NCI-H69 (cell line): ENCODE results near the gene BCL11A.
A peak's percentile ranks its signal among the peaks of the same experiment; 100 is the strongest.

Experiments used
- DNase-seq: peaks from one replicate; lab custom pipeline; 2025; lab: John Stamatoyannopoulos, UW

BCL11A gene

DNA sequence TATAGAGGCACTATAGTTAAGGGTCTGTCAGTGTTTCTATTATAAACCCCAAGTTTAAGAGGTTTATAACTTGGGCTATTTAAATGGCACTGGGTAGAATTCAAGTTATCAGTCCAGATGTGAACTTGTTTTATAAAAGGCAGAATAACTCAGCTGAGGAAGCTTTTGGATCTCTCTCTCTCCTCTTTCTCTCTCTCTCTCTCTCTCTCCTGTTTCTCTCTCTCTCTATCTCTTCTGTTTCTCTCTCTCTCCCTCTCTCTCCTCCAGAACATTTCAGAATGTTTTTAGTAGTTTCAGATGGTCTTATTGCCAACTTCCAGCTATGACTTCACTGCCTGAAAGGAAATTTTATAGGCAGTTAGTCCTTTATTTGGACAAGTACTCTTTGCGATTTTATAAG, 6.4 kb upstream of the BCL11A start:
- no peak for DNase-seq

DNA sequence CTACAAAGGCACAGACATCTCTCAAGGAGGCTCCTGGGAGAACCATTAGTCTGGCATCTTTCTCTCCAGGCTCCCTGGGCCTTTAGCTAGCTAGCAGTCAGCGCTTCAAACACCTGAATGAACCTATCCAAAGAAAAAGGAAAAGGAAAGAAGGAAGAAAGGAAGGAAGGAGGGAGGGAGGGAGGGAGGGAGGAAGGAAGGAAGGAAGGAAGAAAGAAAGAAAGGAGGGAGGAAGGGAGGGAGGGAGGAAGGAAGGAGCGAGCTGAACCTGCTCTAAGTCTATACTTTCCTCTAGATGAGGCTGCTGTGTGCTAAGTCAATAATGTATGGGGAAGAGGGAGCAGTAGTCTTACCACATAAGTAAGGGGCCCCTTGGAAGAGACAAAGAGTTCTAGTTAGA, 5.1 kb upstream of the BCL11A start:
- DNase-seq, result no peak

DNA sequence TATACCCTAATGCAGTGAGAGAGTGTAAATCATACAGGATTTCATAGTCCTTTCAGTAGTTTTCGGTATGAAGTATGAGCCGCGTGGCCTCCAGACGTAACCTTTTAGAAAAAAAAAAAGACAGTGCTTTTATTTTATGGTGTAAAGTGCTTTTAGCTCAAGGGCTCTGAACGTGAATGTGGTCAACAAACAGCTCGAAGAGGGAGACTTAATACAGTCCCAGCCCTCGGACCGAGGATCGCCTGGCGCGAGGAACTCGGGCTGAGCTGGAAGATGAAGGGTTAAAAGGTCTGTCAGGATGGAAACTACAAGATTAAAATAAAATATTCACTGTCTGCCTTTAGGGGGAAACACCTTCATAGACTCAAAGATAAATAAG, 4.0 kb upstream of the BCL11A start:
- no peak for DNase-seq

DNA sequence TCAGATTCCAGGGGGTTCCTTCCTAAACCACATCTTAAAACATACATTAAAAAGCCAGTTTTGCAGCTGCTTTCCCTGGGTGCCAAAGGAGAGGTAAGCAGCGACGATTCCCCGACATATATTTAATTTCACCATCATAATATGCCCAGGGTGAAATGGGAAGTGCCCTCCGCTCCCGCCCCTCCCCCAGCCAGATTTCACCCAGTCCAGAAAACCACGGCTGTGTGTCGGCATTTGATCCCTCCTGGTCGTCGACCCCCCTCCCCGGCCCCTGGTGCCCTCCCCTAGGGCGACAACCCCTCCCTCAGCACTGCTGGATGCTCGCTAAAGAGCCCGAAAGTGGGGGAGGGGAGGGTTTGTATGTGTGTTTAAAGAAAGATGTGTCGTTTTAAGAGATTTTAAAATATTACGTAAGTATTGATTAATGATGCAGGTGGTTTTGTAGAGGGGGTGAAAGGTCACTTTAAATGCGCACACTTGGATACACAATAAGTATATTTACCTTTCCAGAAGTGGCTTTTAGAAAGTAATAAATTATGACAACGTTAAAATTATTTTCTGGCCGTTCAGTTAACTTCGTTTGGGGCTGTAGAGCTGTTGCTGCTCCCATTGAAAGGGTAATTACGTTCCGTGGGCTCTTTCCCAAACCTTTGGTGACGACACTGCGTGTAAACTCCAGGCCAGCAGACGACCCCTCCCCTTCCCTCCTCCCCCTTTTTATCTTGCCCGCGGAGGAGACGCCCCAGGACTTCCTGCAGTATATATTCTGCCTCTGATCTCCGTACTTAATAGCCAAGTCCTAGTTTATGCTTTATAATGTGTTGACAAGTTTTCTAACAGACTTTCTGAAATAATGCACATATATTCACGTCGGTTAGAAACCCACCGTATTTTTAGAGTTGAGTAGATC, 3.4 kb upstream of the BCL11A start:
- DNase-seq, result peak; percentile 72

DNA sequence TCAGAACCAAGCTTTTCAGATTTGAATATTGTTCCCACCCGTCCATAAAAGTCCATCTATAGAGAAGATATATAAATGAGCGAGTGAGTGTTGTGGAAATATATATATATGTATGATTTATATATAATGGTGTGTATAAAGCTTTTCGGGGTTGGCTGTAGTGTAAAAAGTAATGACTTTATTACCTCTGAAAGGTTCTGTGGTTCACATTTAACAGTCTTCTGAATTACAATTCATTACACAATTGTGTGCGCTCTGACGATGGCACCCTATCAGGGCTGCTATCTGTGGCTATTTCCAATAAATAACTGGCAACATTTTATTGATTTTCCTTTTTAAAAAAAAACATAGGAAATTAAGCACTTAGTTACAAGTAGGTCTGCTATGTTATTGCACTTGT, 2.7 kb upstream of the BCL11A start:
- no peak for DNase-seq

DNA sequence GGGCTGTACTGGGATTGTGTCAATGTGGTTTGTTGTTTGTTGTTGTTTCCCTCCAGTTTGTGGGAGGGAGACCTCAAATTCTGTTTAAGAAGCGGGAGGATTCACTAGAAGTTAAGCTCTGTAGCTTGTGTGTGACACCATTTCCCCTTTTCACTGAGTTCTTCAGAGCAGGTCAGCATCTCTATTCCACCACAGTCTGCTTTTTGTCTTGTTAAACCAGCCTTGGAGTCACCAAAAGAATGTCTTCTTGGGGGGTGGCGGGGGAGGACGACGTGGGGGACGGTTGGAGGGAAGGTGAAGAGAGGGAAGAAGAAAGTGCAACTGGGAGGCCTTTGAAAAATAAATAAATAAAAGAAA, 2.3 kb upstream of the BCL11A start:
- DNase-seq, result no peak

DNA sequence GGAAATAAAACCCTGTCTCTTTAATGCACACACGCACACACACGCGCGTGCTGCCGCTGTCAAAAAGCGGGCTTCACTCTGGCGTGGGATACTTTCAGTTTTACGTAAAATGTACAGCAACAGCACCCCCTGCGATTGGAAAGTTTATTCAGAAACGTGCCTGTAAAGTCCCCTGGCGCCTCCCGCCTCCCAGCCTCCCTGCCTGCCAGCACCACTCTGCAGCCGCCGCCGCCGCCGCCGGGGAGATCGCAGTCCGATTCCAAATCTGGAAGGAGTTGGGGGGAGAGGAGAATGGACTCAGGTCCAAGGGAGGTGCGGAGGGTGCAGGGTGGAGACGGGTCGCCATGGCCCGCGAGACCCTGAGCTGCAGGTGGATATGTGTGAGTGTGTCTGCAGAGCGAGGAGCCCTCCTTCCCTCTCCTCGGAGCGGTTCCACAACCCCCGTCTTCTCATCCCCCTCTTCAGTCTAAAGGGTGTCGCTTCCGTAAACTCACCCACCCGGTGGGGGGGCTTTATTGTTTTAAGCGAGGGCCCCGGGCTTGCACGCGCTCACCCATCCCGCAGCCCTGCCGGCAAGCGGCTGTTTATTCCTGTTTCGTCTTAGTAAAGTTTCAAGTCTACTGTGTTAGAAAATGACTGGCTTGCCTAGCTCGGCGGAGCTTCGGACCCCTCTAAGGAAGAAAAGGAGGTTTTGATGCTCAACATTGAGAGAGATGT, 1.8 kb upstream of the BCL11A start:
- peak; percentile 70 for DNase-seq

DNA sequence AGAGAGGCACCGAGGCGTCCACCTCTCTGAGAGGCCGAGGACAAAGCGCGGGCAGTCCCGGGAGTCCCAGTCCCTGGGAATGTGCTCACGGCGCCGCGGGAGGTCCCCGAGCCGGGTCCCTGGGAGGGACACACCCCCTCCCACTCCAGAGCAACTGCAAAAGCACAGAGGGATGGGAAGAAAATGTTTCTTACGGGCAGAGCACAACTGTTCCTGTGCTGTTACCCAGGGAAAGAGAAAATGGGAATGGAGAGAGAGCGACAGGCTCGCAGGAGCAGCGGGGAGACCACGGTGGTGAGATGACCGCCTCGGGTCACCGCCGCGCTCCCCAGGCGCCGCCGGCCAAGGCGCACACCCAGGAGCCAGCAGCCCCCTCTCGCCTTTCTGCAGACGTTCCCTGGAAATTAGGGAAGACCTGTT, 1.2 kb upstream of the BCL11A start:
- peak; percentile 56 for DNase-seq

DNA sequence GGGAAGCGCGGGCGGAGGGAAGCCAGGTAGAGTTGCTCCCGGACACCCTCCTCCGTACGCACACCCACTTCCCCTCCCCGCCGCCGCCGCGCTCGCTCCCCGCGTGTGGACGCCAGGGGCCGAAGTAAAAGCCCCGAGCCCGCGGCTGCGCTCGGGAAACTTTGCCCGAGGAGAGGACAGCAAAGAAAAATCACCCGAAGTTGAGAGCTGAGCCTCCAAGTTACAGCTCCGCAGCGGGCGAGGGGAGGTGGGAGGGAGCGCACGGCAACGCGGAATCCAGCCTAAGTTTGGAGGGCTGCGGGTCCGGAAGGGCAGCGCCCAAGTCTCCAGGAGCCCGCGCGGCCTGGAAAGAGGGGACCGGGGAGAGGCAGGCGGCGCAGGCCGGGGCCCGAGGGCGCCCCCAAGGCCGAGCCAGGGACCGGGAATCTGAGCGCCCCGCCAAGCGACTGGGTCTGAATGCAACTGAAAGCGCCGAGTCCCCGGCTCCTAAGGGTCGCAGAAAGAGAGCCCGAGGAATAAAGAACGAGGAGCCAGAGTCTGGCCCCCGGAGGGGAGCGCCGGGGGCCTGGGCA, 706 bp upstream of the BCL11A start:
- DNase-seq, result peak; percentile 74

DNA sequence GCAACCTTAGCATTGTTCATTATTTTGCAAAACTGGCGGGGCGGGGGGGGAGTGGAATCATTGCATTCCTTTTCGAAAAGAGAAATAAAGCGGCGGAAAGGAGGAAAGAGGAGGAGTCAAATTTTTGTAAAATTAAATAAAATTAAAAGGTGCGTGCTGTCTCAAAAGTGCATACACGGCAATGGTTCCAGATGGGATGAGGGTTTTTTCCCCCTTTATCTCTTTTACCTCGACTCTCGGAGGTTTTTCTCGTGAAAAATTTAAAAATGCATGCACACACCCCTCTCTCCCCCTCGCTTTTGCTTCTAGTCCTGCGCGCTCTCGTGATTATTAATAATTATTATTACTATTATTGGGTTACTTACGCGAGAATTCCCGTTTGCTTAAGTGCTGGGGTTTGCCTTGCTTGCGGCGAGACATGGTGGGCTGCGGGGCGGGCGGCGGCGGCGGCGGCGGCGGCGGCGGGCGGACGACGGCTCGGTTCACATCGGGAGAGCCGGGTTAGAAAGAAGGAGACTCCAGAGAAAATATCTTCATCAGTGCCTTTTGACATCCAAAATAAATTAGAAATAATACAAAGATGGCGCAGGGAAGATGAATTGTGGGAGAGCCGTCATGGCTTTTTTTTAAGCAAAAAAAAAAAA, 481 bp downstream of the BCL11A start:
- DNase-seq, result no peak

DNA sequence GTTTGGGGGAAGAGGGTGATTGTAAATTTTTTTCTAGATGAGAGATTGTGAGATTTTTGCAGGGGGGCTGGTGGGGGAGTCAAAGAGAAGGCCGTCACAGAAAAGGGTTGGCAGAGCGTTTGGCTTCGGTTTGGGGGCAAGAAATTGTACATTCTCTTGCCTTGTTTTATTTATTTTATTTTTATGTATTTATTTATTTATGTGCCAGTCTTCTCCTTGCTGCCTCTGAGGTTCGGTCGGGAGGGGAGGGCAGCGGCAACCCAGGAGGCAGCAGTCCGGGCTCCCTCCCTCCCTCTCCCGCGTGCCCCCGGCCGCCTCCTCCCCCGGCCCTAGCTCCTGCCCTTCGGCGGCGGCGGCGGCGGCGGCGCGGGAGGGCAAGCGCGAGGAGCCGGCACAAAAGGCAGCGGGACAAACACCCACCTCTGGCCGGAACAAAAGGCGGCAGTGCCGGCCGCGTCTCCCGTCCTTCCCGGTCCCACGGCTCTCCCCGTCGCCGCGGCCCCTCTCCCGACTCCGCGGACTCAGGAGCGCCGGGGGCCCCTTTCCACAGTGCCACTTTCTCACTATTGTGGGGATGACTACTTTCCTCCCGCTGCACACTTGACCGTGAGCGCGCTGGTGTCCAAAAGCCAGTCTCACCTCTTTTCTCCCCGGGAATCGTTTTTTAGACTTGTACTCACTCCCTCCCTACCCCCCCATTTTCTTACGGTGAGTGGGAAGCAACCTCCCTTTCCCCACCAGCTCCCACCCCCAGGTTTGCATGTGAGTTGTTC, 1.2 kb downstream of the BCL11A start:
- peak; percentile 74 for DNase-seq

DNA sequence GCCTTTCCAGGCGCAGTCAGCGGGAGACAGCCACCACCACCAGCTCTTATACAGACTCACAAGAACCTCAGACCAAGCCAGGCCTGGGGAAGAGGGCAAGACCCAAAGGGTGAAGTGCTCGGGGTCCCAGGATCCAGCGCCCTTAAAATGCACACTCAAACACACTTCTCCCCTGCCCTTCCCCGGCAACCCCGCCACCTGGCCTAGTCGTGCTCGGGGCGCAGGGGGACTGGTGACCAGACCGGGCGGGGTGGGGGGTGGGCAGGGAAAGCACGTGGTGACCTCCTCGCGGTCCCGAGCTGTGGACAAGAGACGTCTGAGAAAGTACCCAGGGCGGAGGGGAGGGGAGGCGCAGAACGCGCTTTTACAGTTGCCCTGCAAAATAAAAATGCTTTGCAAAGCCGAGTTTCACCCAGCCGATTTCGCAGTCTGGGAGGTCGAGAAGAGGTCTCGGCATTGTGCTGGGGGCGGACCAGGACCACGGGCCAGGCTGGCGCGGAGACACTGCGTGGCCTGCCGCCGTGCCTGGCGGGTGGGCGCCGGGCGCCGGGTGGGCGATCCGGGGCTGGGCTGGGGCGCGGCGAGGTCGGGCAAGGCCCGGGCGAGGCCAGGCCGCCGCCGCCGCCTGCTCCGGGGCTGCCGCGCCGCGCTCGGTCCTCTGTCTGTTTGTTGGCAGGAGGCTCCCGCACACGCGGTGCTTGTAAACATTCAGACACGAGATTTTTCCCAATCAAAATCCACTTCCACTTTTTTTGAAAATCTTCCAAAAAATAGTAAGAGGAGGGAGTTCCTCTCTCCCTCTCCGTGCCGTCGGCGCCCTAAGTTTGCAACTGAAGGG, 2.0 kb downstream of the BCL11A start:
- DNase-seq, result peak; percentile 67

DNA sequence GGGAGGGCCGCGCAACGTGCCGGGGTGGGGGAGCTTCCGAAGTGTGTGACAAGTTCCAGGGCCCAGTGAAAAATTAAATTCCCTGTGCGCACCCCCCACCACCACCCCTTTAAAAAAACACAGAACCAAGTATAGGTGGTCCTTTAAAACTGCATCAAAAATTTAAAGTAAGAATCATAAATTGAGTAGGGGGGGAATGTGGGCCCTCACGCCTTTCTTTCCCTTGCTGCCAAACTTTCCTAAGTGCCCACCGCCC, 2.5 kb downstream of the BCL11A start:
- no peak for DNase-seq

DNA sequence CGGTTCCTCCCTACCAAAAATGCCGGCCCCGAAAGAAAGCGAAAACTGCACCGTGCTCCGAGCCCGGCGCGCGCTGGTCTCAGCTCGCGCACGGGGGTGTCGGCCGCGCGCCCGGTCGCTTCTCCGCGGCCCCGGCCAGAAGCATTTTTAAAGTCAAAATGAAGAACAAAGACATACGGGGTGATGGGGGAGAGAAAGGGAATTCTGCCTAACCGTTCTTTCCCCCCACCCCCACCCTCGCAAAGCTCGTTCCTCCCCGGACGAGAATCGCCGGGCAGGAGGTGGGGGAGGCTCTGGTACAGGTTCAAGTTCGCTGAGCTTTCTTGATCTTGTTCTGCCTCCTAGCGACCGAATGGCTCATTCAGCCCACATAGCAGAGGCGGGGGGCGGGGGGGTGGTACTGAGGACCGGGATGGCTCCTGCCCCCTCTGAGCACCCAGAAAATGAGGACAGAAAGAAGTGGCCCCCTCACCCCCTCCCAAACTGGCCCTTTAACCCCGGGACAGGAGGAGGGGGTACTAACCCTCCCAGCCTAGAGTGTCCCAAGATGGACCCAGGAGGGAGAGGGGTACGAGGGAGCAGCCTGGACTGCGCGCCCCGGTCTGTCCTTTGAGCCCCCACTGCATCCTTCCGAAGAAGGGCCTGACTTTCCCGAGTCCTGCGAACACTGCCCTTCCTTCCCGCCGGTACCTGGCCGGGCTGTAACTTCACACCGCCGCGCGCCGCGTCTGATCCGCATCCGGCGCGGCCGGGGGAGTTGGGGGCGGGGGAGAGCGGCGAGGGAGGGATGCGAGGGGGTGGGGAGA, 3.1 kb downstream of the BCL11A start:
- DNase-seq, result peak; percentile 89

DNA sequence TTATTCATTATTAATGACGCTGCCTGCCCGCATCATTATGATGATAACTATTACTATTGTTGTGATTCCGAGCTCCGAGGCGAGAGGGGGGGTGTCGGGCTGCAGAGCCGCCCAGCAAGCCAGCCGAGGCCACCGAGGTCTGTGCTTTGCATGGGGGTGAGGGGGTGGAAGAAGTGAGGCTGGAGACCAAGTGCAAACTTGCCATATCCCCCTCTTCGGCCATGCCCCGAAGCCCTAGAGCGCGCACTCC, 3.6 kb downstream of the BCL11A start:
- DNase-seq, result peak; percentile 69

DNA sequence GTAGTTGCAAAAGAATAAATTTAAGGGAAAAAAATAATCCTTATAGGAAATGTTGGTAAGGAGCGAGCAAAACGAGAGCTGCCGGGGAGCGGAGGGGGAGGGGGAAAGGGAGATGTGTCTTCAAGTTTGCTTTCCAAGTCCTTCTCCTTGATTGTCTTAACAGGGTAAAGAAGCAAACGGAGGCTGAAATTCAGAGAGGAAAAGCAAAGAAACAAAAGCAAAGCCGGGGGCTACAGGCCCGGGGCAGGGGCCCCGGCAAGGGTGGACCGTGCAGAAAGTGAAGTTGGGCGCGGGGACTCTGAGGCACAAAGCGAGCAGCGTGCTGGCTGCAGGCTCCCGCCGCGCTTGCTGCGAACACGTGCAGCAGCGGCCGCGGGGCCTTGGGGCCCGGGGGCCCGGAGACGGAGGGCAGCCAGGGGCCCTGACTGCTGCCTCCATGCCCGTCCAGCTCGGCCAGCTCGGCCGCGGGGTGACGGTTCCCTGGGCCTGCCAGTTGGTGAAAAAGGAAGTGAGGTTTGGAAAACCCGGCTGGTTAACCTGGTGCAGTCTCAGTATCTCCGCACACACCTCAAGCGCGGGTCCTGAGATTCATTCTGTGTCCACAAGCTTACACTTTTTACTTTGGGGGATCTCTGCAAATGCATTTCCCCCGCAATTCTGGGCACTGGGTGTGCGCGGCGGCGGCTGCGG, 4.1 kb downstream of the BCL11A start:
- DNase-seq, result peak; percentile 74

DNA sequence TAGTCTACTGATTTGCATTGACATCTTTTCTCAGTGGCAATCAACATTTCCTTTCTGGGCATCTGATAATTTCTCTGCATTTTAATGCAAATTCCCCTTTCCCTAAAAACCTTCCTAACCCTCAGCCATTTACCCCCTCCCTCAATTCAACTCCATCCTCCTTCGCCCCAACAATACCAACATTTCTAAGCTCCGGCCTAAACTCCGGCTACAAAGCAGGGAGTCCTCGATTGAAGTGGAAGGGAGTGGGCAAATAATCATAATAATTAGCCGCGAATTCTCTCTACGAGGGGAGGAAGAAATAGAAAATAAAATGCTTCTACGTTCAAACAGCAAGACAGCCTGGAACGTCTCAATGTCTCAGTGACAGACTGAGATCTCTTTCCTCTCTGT, 4.6 kb downstream of the BCL11A start:
- peak; percentile 57 for DNase-seq

DNA sequence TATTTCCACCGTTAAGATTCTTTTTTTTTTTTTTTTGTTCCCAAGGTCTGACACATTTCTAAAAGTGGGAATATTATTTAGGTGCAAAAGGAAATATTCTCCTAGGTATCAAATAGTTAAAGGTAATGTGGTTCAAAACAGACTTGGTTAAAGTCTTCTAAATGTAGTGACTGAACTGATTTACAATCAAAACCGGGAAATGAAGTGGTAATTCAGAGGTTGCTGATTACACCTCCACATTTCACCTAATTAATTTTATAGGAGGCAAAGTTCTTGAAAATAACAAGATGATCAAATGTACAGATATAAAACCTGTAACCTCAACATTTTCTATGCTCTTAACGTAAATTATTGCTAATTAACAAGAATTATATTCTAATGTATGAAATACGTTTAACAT, 5.1 kb downstream of the BCL11A start:
- no peak for DNase-seq

DNA sequence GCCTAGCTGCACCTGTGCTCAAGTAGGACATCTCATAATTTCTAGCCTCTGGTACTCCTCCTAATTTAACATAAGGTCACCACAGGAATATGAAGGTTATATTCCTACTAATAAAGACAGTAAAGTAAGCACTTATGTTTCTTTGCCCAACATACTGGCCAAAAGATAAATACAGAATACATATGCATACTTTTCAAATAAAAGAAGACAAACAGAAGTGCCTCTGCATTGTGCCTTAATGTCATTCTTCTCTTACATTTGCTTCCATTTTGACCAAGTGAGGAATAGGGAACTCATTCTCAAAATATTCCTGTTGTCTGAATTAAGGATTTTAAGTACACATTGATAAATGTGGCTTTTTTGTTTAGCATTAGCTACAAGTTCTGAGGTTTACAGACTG, 5.6 kb downstream of the BCL11A start:
- DNase-seq, result peak; percentile 27

DNA sequence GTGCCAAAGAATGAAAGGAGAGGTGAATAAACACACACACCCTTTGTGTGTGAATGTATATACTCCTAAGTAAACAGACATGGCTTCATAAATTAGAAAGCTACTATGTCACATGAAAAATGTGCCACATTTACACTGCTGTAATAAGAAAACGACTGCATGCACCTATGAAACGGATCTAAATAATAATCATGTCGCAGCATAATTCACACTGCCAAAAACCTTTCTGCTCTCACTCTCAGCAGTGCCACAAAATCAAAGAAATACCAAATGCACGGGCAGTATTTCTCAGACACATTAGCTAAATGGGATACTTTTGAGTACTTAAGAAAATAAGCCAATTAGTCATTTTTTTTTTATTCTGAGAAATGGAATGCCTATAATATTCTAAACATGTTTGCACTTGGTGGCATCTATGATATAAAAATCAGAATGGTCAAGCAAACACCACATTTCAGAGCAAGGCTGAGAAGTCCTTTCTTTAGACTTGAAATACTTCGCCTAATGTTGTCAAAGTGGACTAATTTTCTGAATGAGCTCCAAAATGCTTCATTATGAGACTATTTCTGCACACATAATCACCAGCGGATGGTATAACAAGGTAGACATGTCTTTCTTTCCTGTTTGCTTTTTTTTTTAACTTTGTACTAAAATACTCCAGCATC, 6.6 kb downstream of the BCL11A start:
- peak; percentile 23 for DNase-seq
